Stomach (tissue), 9 donors: ENCODE results near the gene CACNA2D3. TPM values are rescaled to one million over a fixed set of nuclear protein-coding genes. Genes with fewer than 3 reads are reported as not detected.

ENCODE experiments used
- DNase-seq, 2 donors: peaks; one replicate each; pipeline versions ENCODE4 v3.0.0 to v3.0.0-alpha.2; 2013 to 2019
- H3K27ac ChIP-seq, 5 donors: fragments of 200-600 bp in 4 of 5; sonication (generic) in 4 of 5; one replicate each; pipeline ENCODE4 v1.5.1; 2013 to 2019; ENCODE audit warnings: mild to moderate bottlenecking in 1 of 5, moderate library complexity in 1 of 5
- H3K27me3 ChIP-seq, 3 donors: fragments of 200-600 bp; sonication (generic); one replicate each; pipeline ENCODE4 v1.5.1; 2017 to 2019; ENCODE audit warnings: mixed run types in 1 of 3
- H3K36me3 ChIP-seq, 4 donors: fragments of 200-600 bp; sonication (generic); 1 replicate in 3 of 4; 2 replicates in 1 of 4; pipeline ENCODE4 v1.5.1; 2016 to 2019
- H3K4me1 ChIP-seq, 4 donors: fragments of 200-600 bp; sonication (generic); one replicate each; pipeline ENCODE4 v1.5.1; 2016 to 2019
- H3K4me3 ChIP-seq, 4 donors: fragments of 200-600 bp; sonication (generic) in 3 of 4; one replicate each; pipeline ENCODE4 v1.5.1; 2016 to 2019; ENCODE audit warnings: mild to moderate bottlenecking in 1 of 4
- H3K9me3 ChIP-seq, 4 donors: fragments of 200-600 bp; sonication (generic); one replicate each; pipeline ENCODE4 v1.5.1; 2016 to 2019
- CTCF ChIP-seq, 7 experiments: fragments of 450-650 bp in 4 of 7; fragments of 200-600 bp in 3 of 7; sonication (generic) in 3 of 7; IDR thresholded peaks; one replicate each; pipeline ENCODE4 v1.5.1; 2016 to 2019; ENCODE audit warnings: antibody characterized with exemption in 7 of 7, control low read depth in 2 of 7, mild to moderate bottlenecking in 1 of 7
- EP300 ChIP-seq: sonication (generic); formaldehyde crosslinking; IDR thresholded peaks from one replicate; pipeline ENCODE4 v1.6.1; 2017; ENCODE audit warnings: antibody characterized with exemption
- POLR2A ChIP-seq, 4 donors: fragments of 450-650 bp; IDR thresholded peaks; one replicate each; pipeline ENCODE4 v1.6.1; 2016; ENCODE audit warnings: antibody characterized with exemption in 4 of 4, control low read depth in 2 of 4, mild to moderate bottlenecking in 1 of 4, moderate library complexity in 1 of 4
- POLR2AphosphoS5 ChIP-seq, 3 donors: sonication (generic); formaldehyde crosslinking; IDR thresholded peaks; one replicate each; pipeline ENCODE4 v1.6.1; 2016; ENCODE audit warnings: antibody characterized with exemption in 3 of 3
- WGBS, 5 donors: extraction: QIAGEN DNeasy Blood & Tissue Kit in 3 of 5; methylation state at CpG; one replicate each; pipeline versions ENCODE4 v1.1.5 to v1.1.7; 2013 to 2018; 5-methylcytosine and 5-hydroxymethylcytosine counted together
- intact Hi-C: fragments of 100-400 bp; cut with DNase I; formaldehyde crosslinking; loops from one replicate; pipeline ENCODE4 v1.15.1; 2023; ENCODE audit warnings: low total_unique reads
- polyA plus RNA-seq, 3 donors: library from polyadenylated mRNA; stranded (reverse); fragments of 200-250 nt; gene quantifications; one replicate each; pipeline ENCODE4 v1.2.3, GENCODE V29; 2013
- total RNA-seq, 5 donors: library from RNA; depleted of rRNA; stranded (reverse); fragments of >200 nt; gene quantifications; one replicate each; pipeline versions ENCODE4 v1.1.0 to v1.2.3, GENCODE V29; 2014 to 2016
- donor health status: healthy with polysubstance abuse.
- donor health status: Bipolar disorder and iron deficiency.
- donor health status: healthy.

CACNA2D3 gene
- total and polyA plus RNA-seq, 8 donors: 0.56 to 54.0 (median 2.9) TPM; not detected in 1

DNA sequence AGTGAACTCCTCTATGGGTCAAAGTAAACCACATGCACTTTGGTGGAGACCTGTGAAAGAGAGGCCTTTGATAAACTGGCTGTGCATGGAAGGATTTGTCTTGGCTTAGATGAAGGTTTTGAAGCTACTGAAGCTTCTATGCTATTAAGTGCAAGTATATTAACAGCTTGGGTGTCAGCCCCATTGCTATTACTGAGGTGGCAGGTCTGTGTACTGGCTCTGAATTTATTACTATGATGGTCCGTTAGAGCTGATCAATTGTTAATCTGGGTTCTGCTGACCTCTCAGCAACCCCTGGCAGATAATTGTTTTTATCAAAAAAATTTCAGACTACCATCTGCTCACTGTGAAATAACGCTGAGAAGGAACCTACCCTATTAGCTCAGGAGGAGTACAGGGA, 268.2 kb downstream of the CACNA2D3 start:
- WGBS, 5 donors: 59 to 76% (median 67%) methylated on average over 2 of the region's 2 CpGs
- no peak overlapping the region for H3K4me3 ChIP-seq
- no peak for TF ChIP-seq POLR2AphosphoS5 (IDR thresholded peaks at IDR 0.05)
- TF ChIP-seq POLR2A (IDR thresholded peaks at IDR 0.05): no peak
- no peak for TF ChIP-seq CTCF (IDR thresholded peaks at IDR 0.05)
- no peak for TF ChIP-seq EP300
- H3K9me3 ChIP-seq: no peaks in the 10 kb centered on the region
- no peaks in the 10 kb centered on the region for H3K27me3 ChIP-seq
- intact Hi-C loops: no loop called here
- no peaks in the 10 kb centered on the region for H3K36me3 ChIP-seq
- no peaks in the 10 kb centered on the region for H3K4me1 ChIP-seq
- no peak overlapping the region for H3K27ac ChIP-seq
- DNase-seq: no peak

GRCh38 chr3:54393150-54393549, 270.8 kb downstream of the CACNA2D3 start:
- H3K9me3 ChIP-seq: no peaks in the 10 kb centered on the region
- DNase-seq: no peak
- no peaks in the 10 kb centered on the region for H3K27me3 ChIP-seq
- no peak overlapping the region for H3K27ac ChIP-seq
- intact Hi-C loops: no loop called here
- no peak for TF ChIP-seq POLR2AphosphoS5 (IDR thresholded peaks at IDR 0.05)
- TF ChIP-seq POLR2A (IDR thresholded peaks at IDR 0.05): no peak
- no peak for TF ChIP-seq EP300
- TF ChIP-seq CTCF (IDR thresholded peaks at IDR 0.05): no peak
- WGBS, 5 donors: 80 to 88% (median 83%) methylated on average over 7 of the region's 7 CpGs
- no peaks in the 10 kb centered on the region for H3K36me3 ChIP-seq
- H3K4me3 ChIP-seq: no peak overlapping the region
- H3K4me1 ChIP-seq: no peaks in the 10 kb centered on the region

DNA sequence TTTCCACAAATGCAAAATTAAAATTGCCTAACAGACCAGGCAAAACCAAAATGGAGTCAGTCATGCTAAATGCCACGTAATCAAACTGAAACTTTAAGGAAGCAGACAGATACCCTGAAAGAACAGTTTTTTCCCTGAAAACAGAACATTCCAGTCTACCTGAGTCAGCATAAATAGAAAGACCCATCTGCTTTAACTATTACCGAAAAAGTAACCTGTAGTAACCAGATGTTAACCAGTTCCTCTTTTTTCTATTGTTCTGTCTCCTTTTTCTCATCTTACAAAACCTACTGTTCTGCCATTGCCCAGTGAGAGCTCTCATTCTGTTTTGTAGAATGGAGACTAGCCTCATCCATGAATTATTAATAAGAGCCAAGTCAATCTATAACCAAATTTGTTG, 286.0 kb downstream of the CACNA2D3 start:
- Histone ChIP-seq H3K27ac (no peak overlapping the region), H3K36me3 (no peaks in the 10 kb centered on the region), H3K27me3 (no peaks in the 10 kb centered on the region), H3K4me3 (no peak overlapping the region), H3K4me1 (no peaks in the 10 kb centered on the region), H3K9me3 (no peaks in the 10 kb centered on the region)
- 73 to 93% (median 90%) methylated on average over 2 of the region's 2 CpGs for WGBS, 5 donors
- DNase-seq: no peak
- TF ChIP-seq EP300 (no peak), CTCF (IDR thresholded peaks at IDR 0.05) (no peak), POLR2AphosphoS5 (IDR thresholded peaks at IDR 0.05) (no peak), POLR2A (IDR thresholded peaks at IDR 0.05) (no peak)
- intact Hi-C loops: no loop called here

DNA sequence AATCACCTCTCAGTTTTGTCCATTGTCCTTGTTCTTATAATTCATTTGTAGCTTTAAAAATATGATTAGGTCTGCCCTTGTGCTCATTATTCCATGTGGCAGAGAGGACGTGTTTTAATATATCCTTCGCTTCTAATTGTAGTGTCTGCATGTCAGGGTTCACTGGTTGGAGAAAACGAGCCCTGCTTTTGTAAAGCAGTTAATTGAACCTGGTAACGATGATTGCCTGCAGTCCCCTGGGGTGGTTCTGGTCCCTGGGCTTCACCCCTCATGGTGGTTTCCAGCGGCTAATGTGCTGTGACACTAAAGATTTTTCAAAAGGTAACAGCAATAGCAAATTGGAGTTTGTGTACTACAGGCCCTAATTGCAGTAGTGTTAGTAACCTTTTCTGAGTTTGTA, 299.6 kb downstream of the CACNA2D3 start:
- no peak for DNase-seq
- Histone ChIP-seq H3K27ac (no peak overlapping the region), H3K4me3 (no peak overlapping the region), H3K27me3 (no peaks in the 10 kb centered on the region), H3K4me1 (no peaks in the 10 kb centered on the region), H3K9me3 (no peaks in the 10 kb centered on the region), H3K36me3 (no peaks in the 10 kb centered on the region)
- intact Hi-C loops: no loop called here
- no peak for TF ChIP-seq POLR2AphosphoS5 (IDR thresholded peaks at IDR 0.05)
- no peak for TF ChIP-seq POLR2A (IDR thresholded peaks at IDR 0.05)
- no peak for TF ChIP-seq EP300
- no peak for TF ChIP-seq CTCF (IDR thresholded peaks at IDR 0.05)
- 77 to 82% (median 79%) methylated on average over 5 of the region's 5 CpGs for WGBS, 5 donors
